ENCODE measurements around the gene CP. TPM values are rescaled to one million over a fixed set of nuclear protein-coding genes. Genes with fewer than 3 reads are reported as not detected.

Gene CP
- total and polyA plus RNA-seq, 2 of the 13 experiments (the other 11 are each of a cell fraction or from before 2014, with no cell fraction given) = 42.6 to 789 TPM

GRCh38 chr3:149235599-149236424 lies 14.2 kb upstream of the CP start (continued):
- TF ChIP-seq ZNF687 (CRISPR knock-in tag; IDR thresholded peaks at IDR 0.05) (peak; percentile 71), ELF3 (CRISPR knock-in tag; IDR thresholded peaks at IDR 0.05) (peak; percentile 40; the same call in 1 of the 2 replicates), ZNF329 (CRISPR knock-in tag; IDR thresholded peaks at IDR 0.05; ENCODE audit: low read depth) (no peak), ZBTB7A (CRISPR knock-in tag; IDR thresholded peaks at IDR 0.05) (peak; percentile 70; the same call in 1 of the 2 replicates), IRX3 (CRISPR knock-in tag; IDR thresholded peaks at IDR 0.05; ENCODE audit: borderline replicate concordance, low read depth) (no peak), PHF5A (CRISPR knock-in tag; IDR thresholded peaks at IDR 0.05; ENCODE audit: low read depth, unreplicated experiment) (peak; percentile 27), ZNF33A (CRISPR knock-in tag; IDR thresholded peaks at IDR 0.05; ENCODE audit: borderline replicate concordance) (no peak), CREB1 (IDR thresholded peaks at IDR 0.05) (no peak), CREB1 (CRISPR knock-in tag; IDR thresholded peaks at IDR 0.05) (peak; percentile 76), ZNF350 (CRISPR knock-in tag; IDR thresholded peaks at IDR 0.05; ENCODE audit: borderline replicate concordance, low read depth) (no peak; the same call in 1 of the 2 replicates), IKZF5 (CRISPR knock-in tag; IDR thresholded peaks at IDR 0.05) (peak; percentile 69), KLF16 (CRISPR knock-in tag; IDR thresholded peaks at IDR 0.05) (peak in 1 of 2 experiments; percentile 83; a peak in 2 of 4 replicates), NR2F6 (IDR thresholded peaks at IDR 0.05) (peak; percentile 96), NR2F6 (CRISPR knock-in tag; IDR thresholded peaks at IDR 0.05) (peak; percentile 90), ZMYM4 (CRISPR knock-in tag; IDR thresholded peaks at IDR 0.05) (peak; percentile 71; the same call in 1 of the 2 replicates), ZNF383 (CRISPR knock-in tag; IDR thresholded peaks at IDR 0.05; ENCODE audit: borderline replicate concordance) (no peak; the same call in 1 of the 2 replicates), WIZ (CRISPR knock-in tag; IDR thresholded peaks at IDR 0.05) (peak; percentile 32; the same call in 1 of the 2 replicates), PHF21A (CRISPR knock-in tag; IDR thresholded peaks at IDR 0.05) (peak; percentile 56; the same call in 1 of the 2 replicates), SIN3A (IDR thresholded peaks at IDR 0.05; ENCODE audit: borderline replicate concordance, low read depth, low read length) (no peak), KLF13 (CRISPR knock-in tag; IDR thresholded peaks at IDR 0.05) (no peak)
- TF ChIP-seq, protein P1, sequence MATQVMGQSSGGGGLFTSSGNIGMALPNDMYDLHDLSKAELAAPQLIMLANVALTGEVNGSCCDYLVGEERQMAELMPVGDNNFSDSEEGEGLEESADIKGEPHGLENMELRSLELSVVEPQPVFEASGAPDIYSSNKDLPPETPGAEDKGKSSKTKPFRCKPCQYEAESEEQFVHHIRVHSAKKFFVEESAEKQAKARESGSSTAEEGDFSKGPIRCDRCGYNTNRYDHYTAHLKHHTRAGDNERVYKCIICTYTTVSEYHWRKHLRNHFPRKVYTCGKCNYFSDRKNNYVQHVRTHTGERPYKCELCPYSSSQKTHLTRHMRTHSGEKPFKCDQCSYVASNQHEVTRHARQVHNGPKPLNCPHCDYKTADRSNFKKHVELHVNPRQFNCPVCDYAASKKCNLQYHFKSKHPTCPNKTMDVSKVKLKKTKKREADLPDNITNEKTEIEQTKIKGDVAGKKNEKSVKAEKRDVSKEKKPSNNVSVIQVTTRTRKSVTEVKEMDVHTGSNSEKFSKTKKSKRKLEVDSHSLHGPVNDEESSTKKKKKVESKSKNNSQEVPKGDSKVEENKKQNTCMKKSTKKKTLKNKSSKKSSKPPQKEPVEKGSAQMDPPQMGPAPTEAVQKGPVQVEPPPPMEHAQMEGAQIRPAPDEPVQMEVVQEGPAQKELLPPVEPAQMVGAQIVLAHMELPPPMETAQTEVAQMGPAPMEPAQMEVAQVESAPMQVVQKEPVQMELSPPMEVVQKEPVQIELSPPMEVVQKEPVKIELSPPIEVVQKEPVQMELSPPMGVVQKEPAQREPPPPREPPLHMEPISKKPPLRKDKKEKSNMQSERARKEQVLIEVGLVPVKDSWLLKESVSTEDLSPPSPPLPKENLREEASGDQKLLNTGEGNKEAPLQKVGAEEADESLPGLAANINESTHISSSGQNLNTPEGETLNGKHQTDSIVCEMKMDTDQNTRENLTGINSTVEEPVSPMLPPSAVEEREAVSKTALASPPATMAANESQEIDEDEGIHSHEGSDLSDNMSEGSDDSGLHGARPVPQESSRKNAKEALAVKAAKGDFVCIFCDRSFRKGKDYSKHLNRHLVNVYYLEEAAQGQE (IDR thresholded peaks at IDR 0.05; ENCODE audit: borderline replicate concordance in 1 of 2, low read depth in 1 of 2, low read length in 2 of 2) = 0 out of 4 replicates have a peak, but pooled peaks of 1 of the 2 experiments have one; percentile 34

Measured in HepG2 (cell line).